Left kidney (tissue), 2 donors: Measurements from ENCODE around the gene GALNS. TPM values are rescaled to one million over a fixed set of nuclear protein-coding genes. Genes with fewer than 3 reads are reported as not detected.
A peak's percentile ranks its signal among the peaks of the same experiment; 100 is the strongest.

ENCODE experiments used
- DNase-seq: peaks from one replicate; pipeline ENCODE4 v3.0.0-alpha.2; 2013
- polyA plus RNA-seq: library from polyadenylated mRNA; unstranded; fragments of 120-200 nt; gene quantifications from one replicate; pipeline ENCODE4 v1.2.1, GENCODE V29; 2013; ENCODE audit not compliant: insufficient read length

GALNS gene
- polyA plus RNA-seq, 1 donor: 22.2 TPM

DNA sequence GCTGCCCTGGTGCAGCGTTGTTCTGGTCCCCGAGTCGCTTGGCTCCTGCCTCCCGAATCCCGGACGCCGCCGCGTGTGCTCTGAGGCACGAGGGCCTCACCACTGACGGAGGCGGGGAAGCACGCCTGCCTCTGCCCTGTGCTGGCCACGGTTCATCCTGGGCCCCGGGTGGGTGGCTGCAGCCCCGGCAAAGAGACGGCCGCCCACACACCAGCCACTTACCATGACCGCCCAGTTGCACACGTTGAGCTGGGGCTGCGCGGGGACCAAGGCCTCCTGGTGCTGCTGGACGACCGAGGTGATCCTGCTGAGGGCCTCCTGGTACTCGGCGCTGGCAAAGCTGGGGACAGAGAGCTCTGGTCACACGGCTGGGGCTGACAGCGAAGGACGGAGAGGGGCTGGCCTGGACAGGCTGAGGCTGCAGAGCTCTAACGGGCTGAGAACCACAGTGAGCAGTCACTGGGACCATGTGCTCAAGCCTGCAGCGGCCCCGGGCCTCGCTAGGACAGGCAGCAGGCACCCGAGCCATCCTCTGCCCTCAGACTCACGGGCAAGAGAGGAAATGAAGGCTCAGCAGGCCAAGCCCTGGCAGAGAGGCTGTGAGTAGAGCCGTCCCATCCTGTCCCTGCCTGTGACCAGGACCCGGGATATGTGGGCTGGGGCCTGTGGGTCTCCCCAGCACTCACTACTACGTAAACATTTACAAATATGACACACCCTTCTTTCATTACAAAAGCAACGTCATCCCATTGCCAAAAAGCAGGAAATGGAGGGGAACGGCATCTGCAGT is 38.8 kb downstream of the GALNS start:
- DNase-seq: no peak

DNA sequence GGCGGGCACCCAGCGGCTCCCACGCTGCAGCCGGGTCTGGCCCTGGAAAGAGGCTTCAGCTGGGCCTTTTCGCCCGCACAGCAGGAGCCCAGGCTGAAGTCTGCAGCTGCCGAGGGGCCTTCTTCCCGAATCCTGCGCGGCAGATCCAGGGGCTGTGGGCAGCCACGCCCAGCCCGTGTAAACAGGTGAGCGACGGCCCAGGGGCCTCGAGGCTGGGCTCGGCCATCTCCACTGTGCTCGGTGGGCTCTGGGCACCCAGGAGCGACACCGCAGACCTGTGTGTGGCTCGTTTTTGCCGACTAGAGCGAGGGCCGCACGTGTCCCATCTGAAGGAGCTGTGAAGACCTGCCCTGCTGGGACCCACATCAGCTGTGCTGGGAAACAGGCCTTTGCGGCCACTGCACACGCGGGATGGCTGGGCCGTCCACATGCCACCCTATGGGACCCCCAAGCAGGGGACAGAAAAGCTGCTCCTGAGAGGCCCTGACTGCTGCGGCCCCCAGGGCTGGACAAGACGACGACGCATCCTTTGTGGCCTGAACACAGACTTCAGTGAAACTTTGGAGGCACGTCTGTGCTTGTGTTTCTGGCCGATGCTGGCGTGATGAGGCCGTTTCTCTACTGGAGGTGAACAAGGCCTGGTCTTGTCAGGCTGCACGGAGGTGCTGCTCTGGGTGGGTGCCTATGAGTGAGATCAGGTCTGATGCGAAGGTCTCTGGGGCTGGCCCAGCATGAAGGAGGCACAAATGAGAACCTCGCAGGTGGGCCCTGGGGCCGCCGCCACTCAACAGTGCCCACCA is 39.8 kb downstream of the GALNS start:
- DNase-seq: no peak

DNA sequence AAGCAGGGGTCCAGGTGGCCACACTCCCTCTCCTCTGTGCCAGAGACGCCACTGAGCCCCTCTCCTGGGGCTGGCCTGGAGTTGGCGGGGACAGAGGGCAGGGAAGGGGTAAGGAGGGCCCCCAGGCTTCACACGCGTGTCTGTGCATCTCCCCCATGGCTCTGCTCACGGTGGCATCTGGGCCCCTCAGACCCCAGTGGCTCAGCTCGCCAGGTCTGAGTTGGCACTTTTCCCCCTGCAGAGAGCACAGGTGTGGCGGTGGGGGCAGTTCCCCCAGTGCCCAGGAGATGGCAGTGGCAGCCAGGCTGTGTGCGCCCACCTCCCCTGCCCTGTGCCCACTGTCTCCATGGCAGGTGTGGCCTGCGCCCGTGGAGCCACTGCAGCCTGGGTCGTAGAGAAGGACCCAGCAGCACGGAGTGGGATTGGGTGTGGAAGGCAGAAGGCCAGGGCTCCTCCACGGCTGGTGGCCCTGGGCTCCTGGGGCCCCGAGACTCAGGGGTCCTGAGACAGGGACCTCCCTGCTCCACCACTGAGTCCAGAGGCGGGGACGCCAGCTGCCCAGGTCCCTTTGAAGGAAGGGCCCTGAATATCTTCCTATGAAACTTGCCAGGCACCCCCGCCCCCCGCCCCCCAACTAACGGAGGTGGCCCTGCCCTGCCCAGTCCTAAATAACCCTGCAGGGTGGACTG is 40.7 kb downstream of the GALNS start:
- no peak for DNase-seq

DNA sequence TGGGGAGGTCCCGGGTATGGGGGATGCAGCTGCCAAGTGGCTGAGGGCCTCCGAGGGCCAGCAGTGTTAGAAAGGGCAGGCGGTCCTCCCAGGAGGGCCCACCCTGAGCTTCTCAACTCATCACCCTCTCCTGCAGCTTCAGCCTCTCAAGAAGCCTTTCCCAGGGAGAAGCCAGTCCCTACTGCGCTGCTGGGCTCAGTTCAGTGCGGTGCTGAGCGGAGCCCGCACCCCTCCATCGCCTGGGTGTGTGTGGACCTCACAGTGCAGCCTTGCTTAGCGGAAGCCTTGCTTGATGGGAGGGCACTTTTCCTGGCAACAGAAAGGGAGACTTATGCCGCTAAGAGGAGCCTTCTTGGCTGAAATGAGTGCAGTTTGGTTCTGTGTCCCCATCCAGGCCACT is 41.5 kb downstream of the GALNS start:
- DNase-seq: no peak

DNA sequence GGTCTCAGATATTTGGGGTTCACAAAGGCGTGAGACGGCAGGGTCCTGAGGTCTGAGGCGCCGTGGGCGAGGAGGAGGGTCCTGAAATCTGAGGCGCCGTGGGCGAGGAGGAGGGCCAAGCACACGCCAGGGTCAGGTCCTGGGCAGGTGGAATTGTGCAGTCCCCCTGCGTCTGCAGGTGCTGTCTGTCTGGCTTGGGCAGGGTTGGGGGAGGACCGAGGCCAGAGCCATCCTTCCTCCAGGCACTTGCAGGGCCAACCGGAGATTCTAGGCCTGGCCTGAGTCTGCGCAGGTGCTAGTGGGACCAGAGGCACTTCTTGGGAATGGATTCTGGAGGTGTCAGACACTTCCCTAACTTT is 42.6 kb downstream of the GALNS start:
- no peak for DNase-seq

DNA sequence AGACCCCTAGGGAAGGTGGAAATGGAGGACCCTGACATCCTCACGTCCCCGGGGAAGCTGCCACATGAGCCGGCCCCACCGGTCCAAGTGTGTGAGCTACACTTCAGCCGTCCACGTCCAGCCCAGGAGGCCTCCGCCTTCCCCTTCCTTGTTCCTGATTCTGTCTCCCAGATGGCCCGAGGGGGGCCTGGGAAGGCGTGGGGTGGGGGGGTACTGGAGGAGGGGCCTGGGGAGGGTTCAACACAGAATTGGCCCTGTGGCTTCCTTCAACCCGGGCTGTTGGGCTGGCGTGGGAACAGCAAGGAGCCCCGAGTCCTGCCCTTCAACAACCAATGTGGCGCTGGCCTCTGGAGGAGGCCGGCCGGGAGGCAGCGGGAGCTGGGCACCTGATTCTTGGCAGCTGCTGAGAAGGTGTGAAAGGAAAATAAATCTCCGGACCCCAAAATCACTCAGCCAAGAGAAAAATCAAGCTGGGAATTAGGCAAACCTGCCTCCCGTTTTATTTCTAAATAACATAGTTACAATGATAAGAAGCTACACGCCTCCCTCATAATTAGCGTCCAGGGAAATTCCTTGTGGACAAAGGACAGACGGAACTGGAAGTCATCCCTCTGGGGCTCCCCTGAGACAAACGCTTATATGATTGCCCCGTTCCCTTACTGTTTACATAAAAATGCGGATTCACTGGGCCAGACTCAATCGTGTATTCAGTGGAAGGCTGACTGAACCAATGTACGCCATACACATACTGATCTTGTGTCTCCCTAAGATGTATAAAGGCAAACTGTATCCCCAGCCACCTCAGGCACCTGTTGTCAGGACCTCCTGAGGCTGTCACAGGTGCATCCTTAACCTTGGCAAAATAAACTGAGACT is 43.2 kb downstream of the GALNS start:
- no peak for DNase-seq

DNA sequence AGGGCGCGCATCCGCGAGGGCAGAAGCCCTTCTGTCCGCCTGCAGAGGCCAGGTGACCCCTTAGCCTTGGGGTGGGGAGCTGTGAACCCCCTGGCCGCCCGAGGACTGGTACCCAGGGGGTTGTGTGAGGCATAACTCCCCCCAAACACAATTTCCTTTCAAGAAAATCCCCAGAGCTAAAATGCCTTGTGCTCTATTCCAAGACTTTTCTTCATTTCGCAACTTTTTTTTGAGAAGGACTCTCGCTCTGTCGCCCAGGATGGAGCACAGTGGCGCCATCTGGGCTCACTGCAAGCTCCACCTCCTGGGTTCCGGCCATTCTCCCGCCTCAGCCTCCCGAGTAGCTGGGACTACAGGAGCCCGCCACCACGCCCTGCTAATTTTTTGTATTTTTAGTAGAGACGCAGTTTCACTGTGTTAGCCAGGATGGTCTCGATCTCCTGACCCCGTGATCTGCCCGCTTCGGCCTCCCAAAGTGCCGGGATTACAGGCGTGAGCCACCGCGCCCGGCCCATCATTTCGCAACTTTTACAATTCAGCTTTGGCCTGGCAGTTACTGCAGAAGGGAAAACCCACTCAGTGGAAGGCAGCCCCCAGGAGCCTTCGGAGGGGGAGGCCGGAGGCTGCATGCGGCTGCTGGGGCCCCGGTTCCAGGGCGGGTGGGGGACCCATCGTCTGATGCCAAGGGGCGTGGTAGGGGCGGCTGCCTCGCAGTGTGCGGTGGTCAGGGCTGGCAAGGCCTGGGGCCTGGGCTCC is 44.1 kb downstream of the GALNS start:
- no peak for DNase-seq

DNA sequence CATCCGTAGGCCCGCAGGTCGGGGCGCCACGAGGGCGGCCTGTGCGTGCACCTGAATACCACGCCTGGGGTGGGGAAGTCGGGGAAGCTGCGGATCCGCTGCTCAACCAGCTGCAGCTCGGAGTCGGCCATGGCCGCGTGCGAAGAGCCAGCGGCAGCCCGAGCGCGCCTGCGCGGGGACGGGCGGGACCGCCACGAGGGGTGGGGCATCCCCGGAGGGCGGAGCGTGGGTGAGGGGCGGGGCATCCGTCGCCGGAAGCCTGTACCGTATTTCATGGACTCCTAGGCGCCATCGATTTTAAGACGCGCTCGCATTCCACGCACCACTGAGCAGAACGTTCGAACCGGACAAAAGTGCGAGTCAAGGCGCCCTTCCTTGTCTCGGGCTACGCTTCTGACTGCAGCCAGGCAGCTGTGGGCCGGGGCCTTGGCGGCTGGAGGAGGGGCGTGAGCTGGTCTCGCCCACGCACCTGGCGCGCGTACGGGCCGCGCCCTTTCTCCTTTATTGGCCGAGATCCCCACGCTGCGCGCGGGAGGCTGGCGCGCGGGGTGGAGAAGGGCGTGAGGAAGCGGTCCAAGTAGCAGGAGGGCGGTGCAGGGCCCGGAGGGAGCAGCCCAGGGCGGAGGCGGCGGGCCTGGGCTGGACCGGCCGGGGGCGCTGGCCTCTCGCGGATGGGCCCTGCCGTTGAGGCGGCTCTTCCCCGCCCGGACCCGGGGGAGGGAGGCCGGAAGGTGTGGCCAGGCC is 44.8 kb downstream of the GALNS start, which contains the start of gene APRT:
Gene APRT, minus strand, starts transcription at position 160 of the 744 bp plus-strand sequence. Its CDS starts 29 bp downstream, at position 131.
- peak; percentile 91 for DNase-seq

DNA sequence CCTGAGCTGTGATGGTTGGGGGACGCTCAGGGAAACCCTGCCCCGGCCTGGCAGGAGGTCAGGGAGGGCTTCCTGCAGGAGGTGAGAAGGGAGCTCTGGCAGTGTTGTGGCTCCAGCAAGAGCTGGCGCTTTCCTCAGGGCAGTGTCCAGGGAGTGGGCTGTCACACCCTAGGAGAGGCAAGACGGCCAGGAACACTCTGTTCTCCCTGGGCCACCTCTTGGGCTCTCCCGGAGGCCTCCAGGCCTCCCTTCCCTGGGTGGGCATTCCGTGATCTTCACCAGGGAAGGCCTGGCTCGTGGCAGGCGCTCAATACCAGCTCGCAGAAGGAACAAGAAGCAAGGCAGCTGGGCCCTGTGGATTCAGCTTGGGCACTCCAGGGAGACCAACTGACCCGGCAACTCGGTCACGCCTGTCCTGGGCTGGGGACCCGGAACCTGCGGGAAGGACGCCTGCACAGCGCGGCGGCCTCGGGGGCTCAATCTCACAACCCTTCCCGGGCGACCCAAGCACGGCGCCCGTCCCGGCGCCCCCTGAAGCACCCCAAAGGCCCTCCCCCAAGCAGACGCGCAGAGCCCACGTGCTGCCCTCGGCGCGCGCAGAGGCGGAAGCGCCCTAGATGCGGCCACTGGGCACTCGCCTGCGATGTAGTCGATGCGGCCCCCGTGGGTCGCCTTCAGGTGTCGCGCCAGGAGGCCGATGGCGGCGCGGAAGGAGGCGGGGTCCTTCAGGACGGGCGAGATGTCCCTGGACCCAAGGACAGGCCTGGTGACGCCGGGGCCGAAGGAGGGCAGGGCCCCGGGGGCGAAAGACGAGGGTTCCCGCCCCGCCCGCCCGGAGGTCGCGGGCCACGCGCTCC is 45.6 kb downstream of the GALNS start:
- peak; percentile 75 for DNase-seq

DNA sequence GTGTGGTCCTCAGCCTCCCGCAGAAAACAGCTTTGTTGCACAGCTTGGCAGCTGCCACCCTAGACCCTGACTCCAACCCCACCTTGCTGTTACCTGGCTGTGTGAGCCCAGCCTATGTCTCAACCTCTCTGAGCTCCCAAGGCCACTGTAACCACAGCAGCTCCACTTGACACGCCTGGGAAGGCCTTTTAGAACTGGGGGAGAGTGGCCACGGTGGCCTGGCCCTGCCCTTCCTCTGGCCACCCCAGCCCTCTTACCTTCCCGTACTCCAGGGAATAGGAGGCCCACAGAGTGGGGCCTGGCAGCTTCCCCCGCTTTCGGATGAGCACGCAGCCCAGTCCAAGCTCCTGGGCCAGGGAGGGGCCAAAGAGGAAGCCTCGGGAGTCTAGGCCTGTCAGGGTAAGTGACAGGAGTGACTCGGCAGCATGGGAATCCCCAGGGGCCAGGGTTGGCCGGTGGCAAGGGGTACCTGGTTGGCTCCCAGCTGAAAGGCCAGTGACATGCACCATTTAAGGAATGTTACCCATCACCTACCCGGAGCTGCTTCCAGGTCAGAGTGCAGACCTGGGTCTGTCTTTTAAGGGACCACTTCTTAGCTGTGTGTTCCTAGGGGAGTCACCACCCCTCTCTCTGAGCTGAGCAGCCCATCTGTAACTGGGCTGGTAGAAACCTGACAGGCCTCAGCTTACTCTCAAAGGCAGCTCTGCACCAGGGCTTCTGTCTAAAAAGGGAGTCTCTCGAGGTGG is 46.4 kb downstream of the GALNS start:
- DNase-seq: no peak

DNA sequence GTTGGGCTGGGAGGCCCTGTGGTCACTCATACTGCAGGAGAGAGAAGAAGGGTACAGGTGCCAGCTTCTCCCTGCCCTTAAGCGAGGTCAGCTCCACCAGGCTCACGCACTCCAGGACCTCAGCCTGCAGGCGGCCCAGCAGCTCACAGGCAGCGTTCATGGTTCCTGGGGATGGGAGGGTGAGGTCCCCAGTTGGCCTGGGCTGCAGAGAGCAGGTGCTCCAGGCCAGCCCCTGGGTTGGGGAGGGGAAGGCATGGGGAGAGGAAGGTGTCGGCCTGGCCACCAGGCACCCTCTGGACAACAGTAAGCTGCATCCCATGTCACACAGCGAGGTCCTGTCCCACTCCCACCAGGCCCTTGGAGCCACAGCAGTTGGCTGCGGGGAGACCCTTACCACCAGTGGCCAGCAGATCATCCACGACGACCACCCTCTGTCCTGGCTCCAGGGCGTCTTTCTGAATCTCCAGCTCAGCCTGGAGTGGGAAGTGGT is 47.0 kb downstream of the GALNS start:
- no peak for DNase-seq

DNA sequence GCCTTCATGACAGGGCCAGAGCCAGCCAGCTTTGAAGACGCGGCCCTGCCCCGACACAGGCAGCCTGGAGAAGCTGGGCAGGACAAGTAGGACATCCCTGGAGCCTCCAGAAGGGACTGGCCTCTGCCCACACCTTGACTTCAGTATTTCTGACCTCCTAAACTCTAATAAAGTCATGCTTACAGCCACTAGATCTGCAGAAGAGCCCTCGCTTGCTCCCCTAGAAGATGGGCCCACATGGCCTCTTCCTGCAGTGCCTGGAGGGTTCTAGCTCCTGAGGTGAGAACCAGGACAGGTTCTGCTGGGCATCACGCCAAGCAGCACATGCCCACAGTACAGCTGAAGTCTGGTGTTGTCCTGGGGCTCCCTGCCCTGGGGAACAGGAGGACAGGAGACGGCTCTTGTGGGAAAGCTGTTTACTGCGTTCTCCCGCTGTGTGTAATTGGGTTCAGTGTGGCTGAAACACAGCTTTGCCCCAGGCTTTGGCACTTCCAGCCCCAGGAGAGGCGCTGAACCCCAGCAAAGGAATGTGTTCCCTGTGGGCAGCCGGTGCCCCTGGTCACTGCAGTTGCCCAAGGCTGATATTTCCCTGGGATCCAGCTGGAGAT is 47.6 kb downstream of the GALNS start:
- no peak for DNase-seq

DNA sequence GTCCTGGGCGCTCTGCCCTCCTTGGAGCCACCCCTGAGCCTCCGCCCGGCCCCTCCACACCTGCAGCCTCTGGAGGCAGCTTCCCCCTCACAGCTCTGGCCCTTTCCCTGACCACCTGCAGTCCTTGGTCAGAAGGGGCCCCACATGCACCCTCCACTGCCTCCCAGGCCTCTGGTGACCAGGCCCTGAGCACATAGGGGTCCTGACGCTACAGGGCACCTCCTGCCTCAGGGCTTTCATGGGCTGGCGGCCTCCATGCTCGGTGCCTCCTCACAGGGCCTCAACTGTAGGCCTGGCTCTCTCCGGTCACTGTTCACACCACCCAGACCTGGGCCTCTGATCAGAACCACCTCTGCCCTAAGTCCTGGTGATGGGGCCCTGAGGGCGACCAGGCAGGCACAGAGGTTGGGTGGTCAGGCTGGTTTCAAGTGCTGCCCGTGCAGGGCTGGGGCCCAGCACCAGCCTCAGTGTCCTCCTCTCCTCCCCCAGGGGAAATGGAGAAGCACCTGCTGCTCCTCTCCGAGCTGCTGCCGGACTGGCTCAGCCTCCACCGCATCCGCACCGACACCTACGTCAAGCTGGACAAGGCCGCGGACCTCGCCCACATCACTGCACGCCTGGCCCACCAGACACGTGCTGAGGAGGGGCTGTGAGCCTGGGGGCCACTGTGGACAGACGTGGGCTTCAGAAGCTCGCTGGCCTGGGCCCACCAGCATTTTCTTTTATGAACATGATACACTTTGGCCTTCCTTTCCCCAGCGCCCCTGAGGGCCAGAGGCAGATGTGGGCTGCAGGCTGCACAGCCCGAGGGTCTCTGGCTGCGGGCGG is 48.9 kb downstream of the GALNS start:
- no peak for DNase-seq

DNA sequence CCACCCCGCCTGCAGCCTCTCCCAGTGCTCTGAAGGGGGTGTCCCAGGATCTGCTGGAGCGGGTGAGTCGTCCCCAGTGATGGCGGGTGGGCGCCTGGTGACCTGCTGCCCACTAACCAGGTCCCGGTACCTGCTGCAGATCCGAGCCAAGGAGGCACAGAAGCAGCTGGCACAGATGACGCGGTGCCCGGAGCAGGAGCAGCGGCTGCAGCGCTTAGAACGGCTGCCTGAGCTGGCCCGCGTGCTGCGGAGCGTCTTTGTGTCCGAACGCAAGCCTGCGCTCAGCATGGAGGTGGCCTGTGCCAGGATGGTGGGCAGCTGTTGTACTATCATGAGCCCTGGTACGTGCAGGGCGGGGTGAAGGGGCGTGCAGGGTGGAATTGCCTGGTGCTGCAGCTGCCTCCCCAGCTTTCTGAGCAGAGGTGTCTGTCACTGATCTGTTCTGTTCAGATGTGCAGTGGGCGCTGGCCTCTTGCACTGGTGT is 49.6 kb downstream of the GALNS start:
- DNase-seq: no peak

DNA sequence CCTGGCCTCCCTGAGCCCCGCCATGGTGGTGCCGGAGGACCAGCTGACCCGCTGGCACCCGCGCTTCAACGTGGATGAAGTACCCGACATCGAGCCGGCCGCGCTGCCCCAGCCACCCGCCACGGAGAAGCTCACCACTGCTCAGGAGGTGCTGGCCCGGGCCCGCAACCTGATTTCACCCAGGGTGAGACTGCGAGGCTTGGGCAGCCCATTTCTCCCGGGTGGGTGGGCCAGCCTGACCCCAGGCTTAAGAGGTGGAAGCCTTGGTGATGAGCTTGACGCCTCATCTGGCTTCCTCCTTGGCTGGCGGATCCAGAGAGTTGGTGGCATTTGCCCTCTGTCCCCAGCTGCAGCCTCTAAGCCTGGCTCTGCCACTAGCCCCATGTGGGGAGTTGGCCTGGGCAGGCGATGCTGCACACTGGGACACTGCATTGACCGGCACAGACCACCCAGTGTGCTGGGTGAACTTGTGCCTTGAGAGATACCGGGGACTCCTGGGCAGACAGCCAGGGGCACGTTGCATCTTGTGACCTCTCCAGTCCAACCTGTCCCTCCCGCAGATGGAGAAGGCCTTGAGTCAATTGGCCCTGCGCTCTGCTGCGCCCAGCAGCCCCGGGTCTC is 50.1 kb downstream of the GALNS start:
- no peak for DNase-seq

DNA sequence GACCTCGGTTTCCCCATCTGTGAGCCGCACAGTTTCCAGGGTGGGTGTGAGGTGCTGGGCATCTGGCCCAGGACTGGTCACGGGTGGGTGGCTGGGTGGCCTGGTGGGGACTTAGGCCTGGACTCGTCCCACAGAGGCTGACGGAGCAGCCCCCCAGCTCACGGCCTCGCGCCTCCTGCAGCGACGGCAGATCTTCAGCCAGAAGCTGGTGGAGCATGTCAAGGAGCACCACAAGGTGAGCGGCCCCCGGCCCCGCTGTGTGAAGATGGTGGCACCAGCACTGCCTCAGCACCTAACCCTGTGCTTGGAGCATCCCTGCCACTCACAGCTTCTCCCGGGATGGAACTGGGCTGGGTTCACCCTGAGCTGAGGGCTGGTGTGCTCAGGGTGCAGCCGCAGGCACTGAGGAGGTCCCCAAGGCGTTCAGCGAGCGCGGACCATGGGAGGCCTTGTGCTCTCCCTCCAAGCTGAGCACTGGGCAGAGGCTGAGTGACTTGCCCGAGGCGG is 50.8 kb downstream of the GALNS start:
- no peak for DNase-seq
